Measurements from ENCODE around the gene ALDH2.

GRCh38 chr12:111781085-111781658 lies 14.4 kb downstream of the ALDH2 start:
- TF ChIP-seq CTCF (IDR thresholded peaks at IDR 0.05) (no peak), POLR2A (IDR thresholded peaks at IDR 0.05) (no peak), POLR2AphosphoS5 (IDR thresholded peaks at IDR 0.05) (no peak)

All from stomach (tissue), 4 donors.